Stimulated activated naive CD8-positive, alpha-beta T cell treated with anti-CD3 and anti-CD28 coated beads, Interleukin-15, amount 100 ng/mL, for 72 hours (primary cell): ENCODE data around the gene ZNF555.

ENCODE experiments used
- ATAC-seq: fragments of 150-1000 bp; cut with Tn5 transposase; 2 replicates; pipeline ENCODE4 v1.10.0; 2021; ENCODE audit warnings: mild to moderate bottlenecking, moderate library complexity
- DNase-seq, 2 donors: peaks; one replicate each; pipeline ENCODE4 v3.0.0; 2021 to 2022
- H3K27ac Mint-ChIP-seq, 2 donors: one replicate each; pipeline ENCODE4 v1.8.0; 2022; ENCODE audit warnings: mild to moderate bottlenecking in 2 of 2, mixed read lengths in 2 of 2, moderate library complexity in 2 of 2
- H3K27me3 Mint-ChIP-seq: one replicate; pipeline ENCODE4 v1.8.0; 2022; ENCODE audit warnings: mixed read lengths
- H3K4me1 Mint-ChIP-seq: one replicate; pipeline ENCODE4 v1.8.0; 2022; ENCODE audit warnings: mild to moderate bottlenecking, mixed read lengths
- H3K4me3 Mint-ChIP-seq, 2 donors: one replicate each; pipeline ENCODE4 v1.8.0; 2022; ENCODE audit warnings: mild to moderate bottlenecking in 2 of 2, mixed read lengths in 2 of 2, moderate library complexity in 1 of 2
- H3K9me3 Mint-ChIP-seq, 2 donors: one replicate each; pipeline ENCODE4 v1.8.0; 2022; ENCODE audit warnings: mixed read lengths in 2 of 2

The ZNF555 gene

DNA sequence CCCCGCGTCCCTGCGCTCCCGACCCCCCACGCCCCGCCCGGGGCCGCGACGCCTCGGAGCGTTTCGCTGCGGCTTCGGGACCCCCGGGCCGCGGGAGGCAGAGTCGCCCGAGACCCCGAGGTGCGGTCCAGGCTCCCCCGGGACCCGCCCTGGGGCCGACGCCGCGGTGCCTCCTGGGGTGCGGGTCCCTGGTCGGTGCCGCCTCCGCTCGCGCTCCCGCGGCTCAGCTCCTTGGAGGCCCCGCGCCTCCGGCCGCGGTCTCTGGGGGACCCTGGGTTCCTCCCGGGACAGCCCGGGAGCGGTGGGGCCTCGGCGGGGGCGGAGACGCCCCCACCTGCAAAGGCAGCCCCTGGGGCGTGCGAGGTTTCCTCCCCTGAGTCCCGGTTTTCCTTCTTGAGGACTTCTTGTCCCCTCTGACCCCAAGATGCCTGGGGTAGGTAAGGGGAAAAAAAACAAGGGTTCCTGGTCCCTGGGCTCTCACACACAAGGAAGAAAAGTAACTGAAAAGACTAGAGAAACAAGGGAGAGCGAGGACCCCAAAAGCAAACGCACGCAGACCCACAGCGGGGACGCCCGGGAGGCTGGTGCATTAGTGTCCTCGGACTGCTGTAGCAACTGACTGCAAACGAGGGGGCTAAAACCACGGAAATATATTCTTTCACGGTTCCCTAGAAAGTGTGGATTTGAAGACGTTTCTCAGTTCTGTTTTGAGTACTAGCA, 740 bp downstream of the ZNF555 start:
- Mint-ChIP-seq H3K4me1 (peaks cover 16% of the 10 kb centered on the region), H3K4me3 (peak overlapping the region; percentile 74 to 81), H3K27ac (peak overlapping the region in 1 of 2 donors; percentile 78), H3K9me3 (no peaks in the 10 kb centered on the region), H3K27me3 (no peaks in the 10 kb centered on the region)
- peak in 1 of 2 donors; percentile 15 for DNase-seq
- ATAC-seq, result peak; percentile 27

DNA sequence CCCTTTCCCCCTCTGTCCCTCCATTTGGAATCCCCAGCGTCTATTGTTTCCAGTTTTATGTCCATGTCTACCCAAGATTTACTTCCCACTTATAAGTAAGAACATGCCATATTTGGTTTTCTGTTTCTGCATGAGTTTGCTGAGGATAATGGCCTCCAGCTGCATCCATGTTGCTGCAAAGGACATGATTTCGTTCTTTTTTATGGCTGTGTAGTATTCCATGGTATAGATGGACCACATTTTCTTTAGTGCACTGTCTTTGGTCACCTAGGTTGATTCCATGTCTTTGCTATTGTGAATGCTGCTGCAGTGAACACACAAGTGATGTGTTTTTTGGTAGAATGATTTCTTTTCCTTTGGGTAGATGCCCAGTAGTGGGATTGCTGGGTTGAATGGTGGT, 3.8 kb downstream of the ZNF555 start:
- Mint-ChIP-seq H3K27ac (no peak overlapping the region), H3K27me3 (no peaks in the 10 kb centered on the region), H3K4me3 (no peak overlapping the region), H3K9me3 (peaks cover 3 to 4% of the 10 kb centered on the region in 2 donors), H3K4me1 (peaks cover 23% of the 10 kb centered on the region)
- DNase-seq, result no peak
- no peak for ATAC-seq

DNA sequence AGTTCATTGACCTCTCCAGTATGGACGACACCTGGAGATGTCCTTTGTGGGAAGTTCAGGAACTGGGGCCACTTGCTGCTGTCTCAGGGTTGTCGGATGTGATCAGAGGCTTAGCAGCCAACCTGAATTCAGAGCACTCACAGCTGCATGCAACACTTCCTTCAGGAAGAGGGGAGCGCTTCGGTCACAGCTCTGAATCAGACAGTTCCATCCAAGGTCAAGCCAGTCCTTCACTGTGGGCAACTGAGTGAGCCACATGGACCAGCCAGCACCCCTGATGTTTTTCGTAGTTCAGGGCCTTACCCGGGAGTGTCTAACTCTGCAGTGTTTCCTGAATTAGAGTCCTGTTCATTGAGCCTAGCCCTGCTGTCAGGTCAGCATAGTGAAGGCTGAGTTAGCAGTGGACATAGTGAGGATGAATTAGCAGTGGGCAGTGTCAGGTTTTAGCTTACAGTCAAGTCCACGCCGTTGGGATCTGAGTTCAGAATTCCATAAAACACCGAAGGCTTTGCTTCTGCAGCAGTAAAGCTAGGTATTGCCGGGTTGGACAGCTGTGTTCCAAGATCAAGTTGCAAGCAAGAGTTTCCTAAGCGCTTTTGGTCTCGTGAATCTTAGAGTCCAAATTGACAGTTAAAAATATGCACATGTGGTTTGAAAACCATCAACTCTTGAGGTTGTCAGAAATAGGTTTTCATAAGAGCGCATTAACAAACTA, 5.1 kb downstream of the ZNF555 start:
- Mint-ChIP-seq H3K4me1 (peaks cover 23% of the 10 kb centered on the region), H3K4me3 (no peak overlapping the region), H3K27ac (no peak overlapping the region), H3K9me3 (peaks cover 13 to 17% of the 10 kb centered on the region in 2 donors), H3K27me3 (no peaks in the 10 kb centered on the region)
- ATAC-seq, result no peak
- no peak for DNase-seq

DNA sequence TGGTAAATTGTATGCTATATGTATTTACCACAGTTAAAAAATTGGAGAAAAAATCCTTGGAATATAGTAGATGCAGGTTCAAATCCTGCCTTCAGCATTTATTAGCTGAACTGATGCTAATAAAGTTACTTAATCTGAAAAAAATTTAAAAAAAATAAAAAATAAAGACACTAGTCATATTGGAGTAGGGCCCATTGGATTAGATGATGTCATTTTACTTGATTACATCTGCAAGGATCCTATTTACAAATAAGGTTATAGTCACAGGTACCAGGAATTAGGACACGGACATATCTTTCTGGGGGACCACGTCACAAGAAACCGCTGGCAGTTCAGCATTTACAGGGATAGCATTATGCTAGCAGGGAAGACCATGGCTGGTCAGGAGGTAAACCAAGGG, 6.2 kb downstream of the ZNF555 start:
- Mint-ChIP-seq H3K27me3 (no peaks in the 10 kb centered on the region), H3K4me1 (peaks cover 17% of the 10 kb centered on the region), H3K27ac (no peak overlapping the region), H3K4me3 (no peak overlapping the region), H3K9me3 (peaks cover 19 to 28% of the 10 kb centered on the region in 2 donors)
- no peak for ATAC-seq
- no peak for DNase-seq

DNA sequence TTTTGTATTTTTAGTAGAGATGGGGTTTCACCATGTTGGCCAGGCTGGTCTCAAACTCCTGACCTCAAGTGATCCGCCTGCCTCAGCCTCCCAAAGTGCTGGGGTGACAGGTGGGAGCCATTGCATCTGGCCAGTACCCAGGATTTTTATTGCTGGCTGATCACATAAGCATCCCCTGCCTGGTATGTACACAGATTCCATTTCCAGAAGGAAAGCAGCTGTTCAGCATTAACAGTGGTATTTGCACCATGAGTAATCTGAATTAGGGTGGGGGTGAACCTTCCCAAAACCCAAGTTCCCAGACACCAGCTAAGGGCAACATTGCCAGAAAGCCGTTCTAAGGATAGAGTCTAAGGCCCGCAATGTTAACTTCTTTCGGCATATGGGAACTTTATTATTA, 7.3 kb downstream of the ZNF555 start:
- H3K27me3 Mint-ChIP-seq, result no peaks in the 10 kb centered on the region
- H3K4me3 Mint-ChIP-seq, result no peak overlapping the region
- no peak for ATAC-seq
- H3K4me1 Mint-ChIP-seq, result peaks cover 13% of the 10 kb centered on the region
- peaks cover 29 to 38% of the 10 kb centered on the region in 2 donors for H3K9me3 Mint-ChIP-seq
- no peak overlapping the region for H3K27ac Mint-ChIP-seq
- DNase-seq, result no peak

DNA sequence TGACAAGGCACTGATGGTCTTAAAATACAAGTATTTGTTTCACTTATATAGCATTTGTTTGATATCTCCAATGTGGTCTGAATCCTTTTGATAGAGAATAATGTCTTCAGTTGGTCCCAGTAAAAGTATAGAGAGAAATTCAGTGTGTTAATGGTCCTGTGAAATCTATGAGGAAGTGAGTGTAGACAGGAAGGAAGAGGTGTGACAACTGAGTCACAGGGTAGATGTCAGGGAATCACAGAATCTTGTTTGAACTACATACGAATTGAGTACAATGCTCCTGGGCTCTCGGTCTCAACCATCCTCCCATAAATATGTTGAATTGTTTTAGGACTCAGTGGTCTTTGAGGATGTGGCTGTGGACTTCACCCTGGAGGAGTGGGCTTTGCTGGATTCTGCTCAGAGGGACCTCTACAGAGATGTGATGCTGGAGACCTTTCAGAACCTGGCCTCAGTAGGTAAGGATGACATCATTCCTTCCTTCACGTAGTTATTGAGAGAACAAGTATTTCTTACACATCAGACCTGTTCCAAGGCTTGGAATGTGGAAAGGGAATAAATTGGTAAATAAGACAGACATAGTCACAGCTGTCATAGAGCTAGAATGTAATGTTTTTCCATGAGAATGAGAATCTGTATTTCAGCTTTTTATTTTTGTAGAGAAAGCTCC, 9.1 kb downstream of the ZNF555 start:
- no peaks in the 10 kb centered on the region for H3K27me3 Mint-ChIP-seq
- peaks cover 13% of the 10 kb centered on the region for H3K4me1 Mint-ChIP-seq
- H3K27ac Mint-ChIP-seq, result no peak overlapping the region
- no peak for DNase-seq
- no peak for ATAC-seq
- H3K4me3 Mint-ChIP-seq, result peak overlapping the region; percentile 9 to 21
- peaks cover 43 to 54% of the 10 kb centered on the region in 2 donors for H3K9me3 Mint-ChIP-seq

DNA sequence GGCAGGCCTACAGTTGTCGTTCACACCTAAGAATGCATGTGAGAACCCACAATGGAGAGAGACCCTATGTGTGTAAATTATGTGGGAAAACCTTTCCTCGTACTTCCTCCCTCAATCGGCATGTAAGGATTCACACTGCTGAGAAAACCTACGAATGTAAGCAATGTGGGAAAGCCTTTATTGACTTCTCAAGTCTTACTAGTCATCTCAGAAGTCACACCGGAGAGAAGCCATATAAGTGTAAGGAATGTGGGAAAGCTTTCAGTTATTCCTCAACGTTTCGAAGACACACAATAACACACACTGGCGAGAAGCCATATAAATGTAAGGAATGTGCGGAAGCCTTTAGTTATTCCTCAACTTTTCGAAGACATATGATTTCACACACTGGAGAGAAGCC, 11.3 kb downstream of the ZNF555 start:
- peaks cover 43 to 54% of the 10 kb centered on the region in 2 donors for H3K9me3 Mint-ChIP-seq
- DNase-seq (no peak), ATAC-seq (no peak)
- H3K4me3 Mint-ChIP-seq, result no peak overlapping the region
- no peaks in the 10 kb centered on the region for H3K27me3 Mint-ChIP-seq
- peaks cover 27% of the 10 kb centered on the region for H3K4me1 Mint-ChIP-seq
- H3K27ac Mint-ChIP-seq, result peak overlapping the region in 1 of 2 donors; percentile 20

DNA sequence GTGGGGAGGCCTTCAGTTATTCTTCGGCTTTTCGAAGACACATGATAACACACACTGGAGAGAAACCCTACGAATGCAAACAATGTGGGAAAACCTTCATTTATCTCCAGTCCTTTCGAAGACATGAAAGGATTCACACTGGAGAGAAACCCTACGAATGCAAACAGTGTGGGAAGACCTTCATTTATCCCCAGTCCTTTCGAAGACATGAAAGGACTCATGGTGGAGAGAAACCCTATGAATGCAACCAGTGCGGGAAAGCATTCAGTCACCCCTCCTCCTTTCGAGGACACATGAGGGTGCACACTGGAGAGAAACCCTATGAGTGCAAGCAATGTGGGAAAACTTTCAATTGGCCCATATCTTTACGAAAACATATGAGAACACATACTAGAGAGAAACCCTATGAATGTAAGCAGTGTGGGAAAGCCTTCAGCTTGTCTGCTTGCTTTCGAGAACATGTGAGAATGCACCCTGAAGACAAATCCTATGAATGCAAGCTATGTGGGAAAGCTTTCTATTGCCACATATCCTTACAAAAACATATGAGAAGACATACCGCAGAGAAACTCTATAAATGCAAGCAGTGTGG, 11.8 kb downstream of the ZNF555 start:
- Mint-ChIP-seq H3K27me3 (no peaks in the 10 kb centered on the region), H3K27ac (no peak overlapping the region), H3K4me1 (peaks cover 27% of the 10 kb centered on the region), H3K9me3 (peaks cover 43 to 55% of the 10 kb centered on the region in 2 donors), H3K4me3 (no peak overlapping the region)
- no peak for DNase-seq
- ATAC-seq, result no peak

DNA sequence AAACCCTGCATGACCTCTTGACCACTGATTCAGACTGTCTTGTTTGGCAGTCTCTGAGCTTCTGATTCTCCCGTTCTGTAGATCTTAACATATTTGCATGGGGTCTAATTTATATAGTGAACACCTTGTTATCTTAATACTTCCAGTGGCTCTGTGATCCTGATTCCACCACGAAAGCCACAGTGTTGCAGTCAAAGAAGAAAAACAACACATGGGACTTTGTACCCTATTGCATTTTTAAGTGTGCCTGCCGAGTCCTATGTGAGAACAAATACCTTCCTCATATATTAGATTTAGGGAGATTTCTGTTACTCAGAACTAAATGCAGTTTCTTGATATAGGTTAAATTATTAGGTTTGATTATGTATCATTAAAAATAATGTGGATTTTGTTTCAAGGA, 13.6 kb downstream of the ZNF555 start:
- no peak overlapping the region for H3K27ac Mint-ChIP-seq
- H3K4me1 Mint-ChIP-seq, result peaks cover 34% of the 10 kb centered on the region
- H3K9me3 Mint-ChIP-seq, result peaks cover 43 to 67% of the 10 kb centered on the region in 2 donors
- H3K27me3 Mint-ChIP-seq, result no peaks in the 10 kb centered on the region
- DNase-seq (no peak), ATAC-seq (no peak)
- H3K4me3 Mint-ChIP-seq, result no peak overlapping the region

DNA sequence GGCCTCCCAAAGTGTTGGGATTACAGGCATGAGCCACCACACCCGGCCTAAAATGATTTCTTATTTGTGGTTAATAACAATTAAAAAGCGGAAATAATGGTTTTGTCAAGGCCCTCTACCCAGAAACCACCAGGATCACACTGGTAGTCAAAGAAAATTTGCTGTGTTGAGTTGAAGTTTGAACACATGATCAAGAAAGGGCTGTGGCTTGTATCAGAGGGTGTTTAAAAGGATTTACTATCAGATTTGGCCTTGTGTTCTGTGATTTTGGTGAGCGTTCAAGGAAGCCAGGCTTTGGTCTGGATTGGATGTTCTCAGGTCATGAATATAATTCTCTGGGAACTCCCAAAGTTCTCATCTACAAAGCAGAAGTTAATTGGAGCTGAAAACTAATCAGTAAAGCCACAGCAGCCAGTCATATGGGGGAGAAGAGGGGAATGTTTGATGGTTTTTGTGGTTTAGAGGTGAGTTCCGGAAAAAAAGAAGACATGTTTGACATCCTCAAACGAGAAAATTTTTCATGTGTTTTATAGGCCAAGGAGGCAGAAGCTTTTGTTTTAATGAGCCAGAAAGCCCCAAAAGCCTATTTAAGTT, 15.3 kb downstream of the ZNF555 start:
- DNase-seq (no peak), ATAC-seq (peak; percentile 60)
- Mint-ChIP-seq H3K4me1 (peaks cover 25% of the 10 kb centered on the region), H3K9me3 (peaks cover 29 to 50% of the 10 kb centered on the region in 2 donors), H3K4me3 (peak overlapping the region in 1 of 2 donors; percentile 37), H3K27ac (no peak overlapping the region), H3K27me3 (no peaks in the 10 kb centered on the region)

DNA sequence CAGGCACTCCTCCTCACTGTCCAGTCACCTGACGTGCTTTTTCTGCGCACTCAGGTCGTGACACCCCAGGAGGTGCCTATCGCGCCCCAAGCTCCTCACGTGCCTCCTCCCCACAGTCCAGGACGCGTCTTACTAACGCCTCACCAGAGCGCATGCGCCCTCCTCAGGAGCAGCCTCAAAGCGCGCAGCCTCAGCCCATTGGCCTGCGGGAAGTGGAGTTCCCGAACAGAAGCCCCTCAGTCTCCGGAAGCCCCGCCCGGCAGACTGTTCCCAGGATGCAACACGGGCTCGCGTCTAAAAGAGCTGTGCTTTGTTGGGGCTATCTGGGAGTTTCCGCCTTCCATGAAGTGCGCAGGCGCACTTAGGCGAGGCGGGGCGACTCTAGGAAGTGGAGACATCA, 17.6 kb downstream of the ZNF555 start:
- Mint-ChIP-seq H3K27me3 (no peaks in the 10 kb centered on the region), H3K9me3 (peaks cover 11 to 28% of the 10 kb centered on the region in 2 donors), H3K4me3 (no peak overlapping the region), H3K27ac (no peak overlapping the region), H3K4me1 (peaks cover 25% of the 10 kb centered on the region)
- no peak for ATAC-seq
- no peak for DNase-seq

DNA sequence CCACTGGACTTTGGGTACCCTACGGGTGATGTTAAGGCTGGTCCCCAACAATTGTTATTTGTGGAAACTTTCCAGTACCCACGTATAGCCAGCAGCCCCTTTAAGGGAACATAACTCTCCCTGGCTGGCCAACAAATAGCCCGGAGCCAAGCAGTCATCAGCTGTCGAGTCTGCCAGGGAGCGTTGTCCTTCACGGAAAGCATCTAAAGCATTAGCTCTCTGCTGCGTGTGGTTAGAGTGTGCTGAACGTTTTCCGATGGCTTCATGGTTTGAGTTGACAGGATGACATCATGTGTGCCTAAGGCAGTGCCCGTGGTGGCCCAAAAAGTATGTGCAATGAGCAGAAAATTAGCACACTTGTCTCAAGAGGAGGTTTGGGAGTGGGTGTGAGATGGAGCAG, 22.5 kb downstream of the ZNF555 start:
- Mint-ChIP-seq H3K27me3 (peaks cover 15% of the 10 kb centered on the region), H3K4me1 (peaks cover 9% of the 10 kb centered on the region), H3K27ac (no peak overlapping the region), H3K9me3 (peaks cover 0 to 15% of the 10 kb centered on the region in 2 donors), H3K4me3 (no peak overlapping the region)
- no peak for ATAC-seq
- no peak for DNase-seq

DNA sequence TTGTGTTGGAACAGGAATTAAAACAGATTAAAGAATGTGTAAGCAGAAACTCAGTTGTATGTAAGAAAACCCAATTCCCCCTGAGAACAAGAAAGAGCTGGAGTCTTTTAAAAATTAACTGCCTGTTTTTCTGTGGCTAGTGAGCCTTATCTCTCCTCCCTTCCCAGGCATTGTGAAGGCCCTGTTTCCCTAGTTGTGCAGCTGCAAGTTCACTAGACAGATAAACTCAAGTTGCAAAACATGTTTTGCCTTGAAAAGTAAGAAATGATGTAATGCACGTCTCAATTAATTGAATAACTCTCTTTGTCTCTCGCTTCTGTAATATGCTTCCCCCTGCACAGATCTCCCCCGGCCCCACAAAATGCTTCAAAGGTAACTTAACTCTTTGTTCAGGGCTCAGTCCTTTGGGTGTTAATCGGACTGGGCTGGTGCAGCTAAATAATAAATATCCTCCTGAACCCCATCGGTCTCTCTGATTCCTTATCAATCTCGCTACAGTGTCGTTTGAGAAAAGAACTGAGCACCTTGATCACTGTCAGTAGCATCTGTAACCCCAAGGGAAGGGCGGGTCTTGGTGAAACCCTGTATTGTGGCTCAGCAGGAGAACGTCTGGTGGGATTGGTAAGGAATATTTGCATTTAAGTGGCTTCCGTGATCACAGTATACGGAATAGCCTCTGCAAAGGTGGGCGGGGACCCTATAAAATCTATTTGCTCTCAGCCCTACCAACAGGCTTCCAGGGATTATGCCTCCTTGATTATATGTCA, 24.2 kb downstream of the ZNF555 start:
- DNase-seq, result no peak
- Mint-ChIP-seq H3K9me3 (peaks cover 0 to 8% of the 10 kb centered on the region in 2 donors), H3K27me3 (peaks cover 15% of the 10 kb centered on the region), H3K4me1 (peaks cover 5% of the 10 kb centered on the region), H3K4me3 (no peak overlapping the region), H3K27ac (no peak overlapping the region)
- no peak for ATAC-seq

DNA sequence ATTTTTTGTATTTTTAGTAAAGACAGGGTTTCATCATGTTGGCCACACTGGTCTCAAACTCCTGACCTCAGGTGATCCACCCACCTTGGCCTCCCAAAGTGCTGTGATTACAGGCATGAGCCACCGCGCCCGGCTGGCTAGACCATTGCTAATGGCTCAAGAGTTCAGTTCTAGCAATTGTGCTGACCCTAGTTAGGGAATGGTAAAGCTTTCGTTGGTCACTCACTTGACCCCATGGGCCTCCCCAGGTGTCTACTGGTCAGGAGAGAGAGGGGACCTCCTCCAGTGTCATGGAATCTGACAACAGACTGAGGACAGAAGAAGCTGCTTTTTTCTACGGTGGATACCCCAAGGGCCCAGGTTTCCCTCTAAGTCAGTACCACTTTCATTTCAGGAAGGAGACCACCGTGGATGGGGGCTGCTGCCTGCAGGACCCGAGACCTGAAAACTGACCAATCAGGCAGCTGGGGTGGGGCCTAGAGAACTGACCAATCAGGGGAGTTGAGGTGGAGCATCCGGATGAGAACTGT, 25.3 kb downstream of the ZNF555 start:
- ATAC-seq, result no peak
- DNase-seq, result no peak
- Mint-ChIP-seq H3K9me3 (peaks cover 6 to 8% of the 10 kb centered on the region in 2 donors), H3K27me3 (peaks cover 15% of the 10 kb centered on the region), H3K4me1 (peaks cover 5% of the 10 kb centered on the region), H3K4me3 (no peak overlapping the region), H3K27ac (no peak overlapping the region)
